SU-DHL-6 (cell line): ENCODE results near the gene RALB.

Experiments
- CTCF ChIP-seq: fragments of 200-600 bp; sonication (generic); IDR thresholded peaks from one replicate; pipeline ENCODE4 v1.5.1; 2017; ENCODE audit warnings: antibody characterized with exemption, mild to moderate bottlenecking, low read length, moderate library complexity; ENCODE audit not compliant: insufficient read depth, poor library complexity, severe bottlenecking
- EZH2phosphoT487 ChIP-seq: fragments of 200-600 bp; sonication (generic), shearing (Covaris generic); conservative IDR thresholded peaks from 2 replicates; pipeline ENCODE4 v1.6.1; 2018; ENCODE audit warnings: mild to moderate bottlenecking, antibody characterized with exemption, low read length, moderate library complexity, mixed read lengths

- TF ChIP-seq CTCF: no peak
- TF ChIP-seq EZH2phosphoT487: no peak
Measured at GRCh38 chr2:120222186-120223033, 30.2 kb upstream of the RALB start.
